SK-N-SH (cell line): ENCODE results near the gene GNAT1. TPM values are rescaled to one million over a fixed set of nuclear protein-coding genes. Genes with fewer than 3 reads are reported as not detected.

Experiments
- CTCF ChIA-PET: fragments of 300-600, 350-600 bp; formaldehyde crosslinking; extraction: SDS; loops from one replicate; lab custom pipeline; 2021; lab: Yijun Ruan, JAX
- POLR2A ChIA-PET: fragments of 350-600 bp; sonication (Branson Sonifier 250); formaldehyde crosslinking; extraction: SDS; loops from one replicate; lab custom pipeline; 2020; ENCODE audit warnings: antibody characterized with exemption, inconsistent platforms; lab: Yijun Ruan, JAX
- DNase-seq: peaks from one replicate; pipeline ENCODE4 v3.0.0; 2012
- H2AFZ ChIP-seq: fragments of 200-600 bp; sonication (generic); 2 replicates; pipeline ENCODE4 v1.8.1; 2016; ENCODE audit warnings: antibody characterized with exemption, mild to moderate bottlenecking, low read depth
- H3F3A ChIP-seq: fragments of 200-600 bp; sonication (generic); replicated peaks from 2 replicates; pipeline ENCODE3; 2016; ENCODE audit warnings: antibody characterized with exemption, mild to moderate bottlenecking; ENCODE audit not compliant: insufficient read depth
- H3K27ac ChIP-seq, 2 experiments: fragments of 200-500 bp in 1 of 2; fragments of 200-600 bp in 1 of 2; sonication (Bioruptor generic) in 1 of 2; sonication (generic), shearing (Covaris generic) in 1 of 2; 2 replicates each; pipeline versions ENCODE4 v1.5.1 to v1.6.1; 2014 to 2016; ENCODE audit warnings: low read depth in 2 of 2, inconsistent platforms in 1 of 2, low read length in 1 of 2, mild to moderate bottlenecking in 1 of 2, mixed read lengths in 1 of 2
- H3K27me3 ChIP-seq: fragments of 200-600 bp; sonication (generic), shearing (Covaris generic); 2 replicates; pipeline ENCODE4 v1.6.1; 2016; ENCODE audit warnings: mixed run types; ENCODE audit not compliant: insufficient read depth
- H3K36me3 ChIP-seq, 2 experiments: fragments of 200-500 bp in 1 of 2; fragments of 200-600 bp in 1 of 2; sonication (Bioruptor generic) in 1 of 2; sonication (generic) in 1 of 2; replicated peaks in 1 of 2; 2 replicates each; pipeline versions ENCODE3 to v1.5.1; 2014 to 2016; ENCODE audit warnings: low read length in 1 of 2, mild to moderate bottlenecking in 1 of 2; ENCODE audit not compliant: insufficient read depth in 2 of 2, control insufficient read depth in 1 of 2
- H3K4me1 ChIP-seq, 2 experiments: fragments of 200-500 bp in 1 of 2; fragments of 200-600 bp in 1 of 2; sonication (Bioruptor generic) in 1 of 2; sonication (generic), shearing (Covaris generic) in 1 of 2; 2 replicates each; pipeline versions ENCODE4 v1.5.1 to v1.6.1; 2014 to 2016; ENCODE audit warnings: low read depth in 1 of 2, low read length in 1 of 2, mixed run types in 1 of 2; ENCODE audit not compliant: insufficient read depth in 2 of 2, control insufficient read depth in 1 of 2
- H3K4me2 ChIP-seq: fragments of 200-600 bp; sonication (generic), shearing (Covaris generic); 2 replicates; pipeline ENCODE4 v1.6.1; 2017; ENCODE audit warnings: mixed run types
- H3K4me3 ChIP-seq, 2 experiments: fragments of 200-500 bp in 1 of 2; fragments of 200-600 bp in 1 of 2; sonication (Bioruptor generic) in 1 of 2; sonication (generic), shearing (Covaris generic) in 1 of 2; 2 replicates each; pipeline versions ENCODE4 v1.5.1 to v1.8.1; 2014 to 2016; ENCODE audit warnings: low read depth in 2 of 2, inconsistent platforms in 1 of 2, low read length in 1 of 2, mild to moderate bottlenecking in 1 of 2, mixed read lengths in 1 of 2, moderate library complexity in 1 of 2
- H3K79me2 ChIP-seq: fragments of 200-600 bp; sonication (generic); 2 replicates; pipeline ENCODE4 v1.8.1; 2017; ENCODE audit warnings: mild to moderate bottlenecking; ENCODE audit not compliant: insufficient read depth
- H3K9ac ChIP-seq: fragments of 200-600 bp; sonication (generic); 2 replicates; pipeline ENCODE4 v1.6.1; 2017; ENCODE audit warnings: mixed run types
- H3K9me2 ChIP-seq: fragments of 200-600 bp; sonication (generic); 2 replicates; pipeline ENCODE4 v1.6.1; 2017; ENCODE audit warnings: mixed run types
- H3K9me3 ChIP-seq: fragments of 200-600 bp; sonication (generic); 2 replicates; pipeline ENCODE4 v1.6.1; 2017; ENCODE audit warnings: mixed run types, mild to moderate bottlenecking, moderate library complexity
- H4K20me1 ChIP-seq: fragments of 200-600 bp; sonication (generic); 2 replicates; pipeline ENCODE4 v1.6.1; 2017; ENCODE audit warnings: mild to moderate bottlenecking, mixed run types; ENCODE audit not compliant: insufficient read depth
- CHD2 ChIP-seq: fragments of 150-350 bp; IDR thresholded peaks from 2 replicates; pipeline ENCODE4 v1.6.1; 2018; ENCODE audit warnings: low read length; ENCODE audit not compliant: partially characterized antibody
- ELF1 ChIP-seq: IDR thresholded peaks from 2 replicates; pipeline ENCODE4 v1.4.0; 2012
- EP300 ChIP-seq, 2 experiments: IDR thresholded peaks; 2 replicates each; pipeline versions ENCODE4 v1.4.0 to v1.6.1; 2012; ENCODE audit warnings: borderline replicate concordance in 1 of 2, low read depth in 1 of 2, low read length in 1 of 2
- EZH2phosphoT487 ChIP-seq: fragments of 200-600 bp; sonication (generic); IDR thresholded peaks from 2 replicates; pipeline ENCODE4 v1.6.1; 2017; ENCODE audit warnings: low read depth, mixed run types, mild to moderate bottlenecking, antibody characterized with exemption, moderate library complexity, borderline replicate concordance
- FOXJ3 ChIP-seq: sonication (generic); formaldehyde crosslinking; IDR thresholded peaks from 2 replicates; pipeline ENCODE4 v1.5.1; 2020; ENCODE audit warnings: mild to moderate bottlenecking, missing genetic modification reagents
- FOXM1 ChIP-seq: IDR thresholded peaks from 2 replicates; pipeline ENCODE4 v1.4.0; 2012; ENCODE audit warnings: low read depth, mild to moderate bottlenecking
- GABPA ChIP-seq: IDR thresholded peaks from 2 replicates; pipeline ENCODE4 v1.4.0; 2012; ENCODE audit warnings: low read depth, mild to moderate bottlenecking
- JUND ChIP-seq: IDR thresholded peaks from 2 replicates; pipeline ENCODE4 v1.4.0; 2012
- MEF2A ChIP-seq: IDR thresholded peaks from 2 replicates; pipeline ENCODE4 v1.4.0; 2012; ENCODE audit warnings: low read depth, borderline replicate concordance
- NFIC ChIP-seq: IDR thresholded peaks from 2 replicates; pipeline ENCODE4 v1.4.0; 2012; ENCODE audit warnings: borderline replicate concordance
- NRF1 ChIP-seq: IDR thresholded peaks from 2 replicates; pipeline ENCODE4 v1.6.1; 2012; ENCODE audit warnings: low read depth, mild to moderate bottlenecking, low read length
- POLR2AphosphoS5 ChIP-seq: IDR thresholded peaks from 2 replicates; pipeline ENCODE4 v1.6.1; 2012; ENCODE audit warnings: low read depth, low read length
- RAD21 ChIP-seq: IDR thresholded peaks from 2 replicates; pipeline ENCODE4 v1.6.1; 2012; ENCODE audit warnings: mild to moderate bottlenecking, low read length
- RCOR1 ChIP-seq: fragments of 150-350 bp; IDR thresholded peaks from 2 replicates; pipeline ENCODE4 v1.6.1; 2017; ENCODE audit warnings: antibody characterized with exemption, low read length
- RXRA ChIP-seq: IDR thresholded peaks from 2 replicates; pipeline ENCODE4 v1.4.0; 2012; ENCODE audit warnings: low read depth, mild to moderate bottlenecking, borderline replicate concordance
- TAF1 ChIP-seq: IDR thresholded peaks from 2 replicates; pipeline ENCODE4 v1.6.1; 2012; ENCODE audit warnings: low read depth, mild to moderate bottlenecking, low read length, moderate library complexity, borderline replicate concordance
- TEAD4 ChIP-seq: IDR thresholded peaks from 2 replicates; pipeline ENCODE4 v1.4.0; 2012; ENCODE audit warnings: mild to moderate bottlenecking, borderline replicate concordance; ENCODE audit not compliant: insufficient read depth
- WGBS: methylation state at CpG from one replicate; pipeline ENCODE4 v1.1.6; 2017; ENCODE audit warnings: low lambda C conversion rate; 5-methylcytosine and 5-hydroxymethylcytosine counted together
- polyA plus RNA-seq, 3 experiments: library from polyadenylated mRNA; depleted of rRNA; stranded (reverse); fragments of >200 nt; gene quantifications; 2 replicates each; pipeline ENCODE4 v1.2.3, GENCODE V29; 2012
- TF ChIP-seq, protein P1 (sequence below): fragments of 200-600 bp; sonication (generic); IDR thresholded peaks from 2 replicates; pipeline ENCODE4 v1.6.1; 2017; ENCODE audit warnings: antibody characterized with exemption, mild to moderate bottlenecking, moderate library complexity
- TF ChIP-seq, protein P2 (sequence below): IDR thresholded peaks from 2 replicates; pipeline ENCODE4; 2012
- TF ChIP-seq, protein P3 (sequence below): fragments of 150-350 bp; IDR thresholded peaks from 2 replicates; pipeline ENCODE4 v1.6.1; 2017; ENCODE audit warnings: antibody characterized with exemption, low read length, low read depth, borderline replicate concordance

GNAT1 gene
- polyA plus RNA-seq, 1 of the 3 experiments (the other 2 are of a cell fraction) = not detected

DNA sequence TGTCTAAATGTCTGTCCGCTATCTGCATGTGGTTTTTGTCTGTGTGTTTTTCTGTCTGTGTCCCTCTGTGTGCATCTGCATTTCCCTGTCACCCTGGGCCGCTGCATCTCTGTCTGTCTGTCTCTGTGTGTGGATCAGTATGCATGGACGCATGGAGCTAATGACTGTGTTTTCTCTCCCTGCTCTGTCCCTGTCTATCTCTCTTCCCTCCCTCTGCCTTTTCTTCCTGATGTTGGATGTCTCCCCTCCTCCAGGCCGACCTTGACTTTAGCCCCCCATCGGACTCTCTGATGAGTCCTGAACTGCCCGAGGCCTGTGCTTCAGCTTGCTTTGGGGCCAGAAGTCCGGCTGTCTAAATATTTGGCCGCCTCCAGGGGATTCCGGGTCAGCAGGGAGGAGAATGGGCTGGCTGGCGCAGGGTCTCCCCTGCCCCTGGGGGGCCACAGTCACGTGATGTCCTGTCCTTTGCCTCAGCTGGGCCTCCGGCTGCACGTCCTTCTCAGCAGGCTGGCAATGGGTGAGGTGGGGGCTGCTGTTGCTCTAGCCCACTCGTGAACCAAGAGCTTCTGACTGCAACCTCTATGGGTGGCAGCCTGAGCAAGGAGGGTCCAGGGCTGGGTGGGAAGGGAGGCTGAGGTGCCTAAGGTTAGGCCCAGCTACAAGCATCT is 17.4 kb downstream of the GNAT1 start:
- Histone ChIP-seq H3K4me2 (no peak overlapping the region), H4K20me1 (no peaks in the 10 kb centered on the region), H3K36me3 (no peaks in the 10 kb centered on the region), H2AFZ (no peak overlapping the region), H3K4me3 (no peak overlapping the region), H3F3A (no peaks in the 10 kb centered on the region), H3K4me1 (peaks cover 0 to 15% of the 10 kb centered on the region in 2 experiments; a peak in 1 of 4 replicates), H3K9ac (no peak overlapping the region), H3K27me3 (peaks cover 23% of the 10 kb centered on the region), H3K9me3 (no peaks in the 10 kb centered on the region), H3K27ac (no peak overlapping the region), H3K79me2 (no peaks in the 10 kb centered on the region), H3K9me2 (no peaks in the 10 kb centered on the region)
- TF ChIP-seq EZH2phosphoT487 (no peak), GABPA (no peak), CHD2 (no peak), NFIC (no peak), RCOR1 (no peak), FOXM1 (no peak), MEF2A (no peak), FOXJ3 (no peak), POLR2AphosphoS5 (no peak), EP300 (IDR thresholded peaks at IDR 0.05; ENCODE audit: borderline replicate concordance in 1 of 2, low read depth in 1 of 2, low read length in 1 of 2) (no peak), RXRA (no peak), NRF1 (no peak), TAF1 (no peak), TEAD4 (no peak), ELF1 (no peak), RAD21 (no peak), JUND (no peak)
- TF ChIP-seq, protein P1, sequence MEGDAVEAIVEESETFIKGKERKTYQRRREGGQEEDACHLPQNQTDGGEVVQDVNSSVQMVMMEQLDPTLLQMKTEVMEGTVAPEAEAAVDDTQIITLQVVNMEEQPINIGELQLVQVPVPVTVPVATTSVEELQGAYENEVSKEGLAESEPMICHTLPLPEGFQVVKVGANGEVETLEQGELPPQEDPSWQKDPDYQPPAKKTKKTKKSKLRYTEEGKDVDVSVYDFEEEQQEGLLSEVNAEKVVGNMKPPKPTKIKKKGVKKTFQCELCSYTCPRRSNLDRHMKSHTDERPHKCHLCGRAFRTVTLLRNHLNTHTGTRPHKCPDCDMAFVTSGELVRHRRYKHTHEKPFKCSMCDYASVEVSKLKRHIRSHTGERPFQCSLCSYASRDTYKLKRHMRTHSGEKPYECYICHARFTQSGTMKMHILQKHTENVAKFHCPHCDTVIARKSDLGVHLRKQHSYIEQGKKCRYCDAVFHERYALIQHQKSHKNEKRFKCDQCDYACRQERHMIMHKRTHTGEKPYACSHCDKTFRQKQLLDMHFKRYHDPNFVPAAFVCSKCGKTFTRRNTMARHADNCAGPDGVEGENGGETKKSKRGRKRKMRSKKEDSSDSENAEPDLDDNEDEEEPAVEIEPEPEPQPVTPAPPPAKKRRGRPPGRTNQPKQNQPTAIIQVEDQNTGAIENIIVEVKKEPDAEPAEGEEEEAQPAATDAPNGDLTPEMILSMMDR = no peak
- TF ChIP-seq, protein P2, sequence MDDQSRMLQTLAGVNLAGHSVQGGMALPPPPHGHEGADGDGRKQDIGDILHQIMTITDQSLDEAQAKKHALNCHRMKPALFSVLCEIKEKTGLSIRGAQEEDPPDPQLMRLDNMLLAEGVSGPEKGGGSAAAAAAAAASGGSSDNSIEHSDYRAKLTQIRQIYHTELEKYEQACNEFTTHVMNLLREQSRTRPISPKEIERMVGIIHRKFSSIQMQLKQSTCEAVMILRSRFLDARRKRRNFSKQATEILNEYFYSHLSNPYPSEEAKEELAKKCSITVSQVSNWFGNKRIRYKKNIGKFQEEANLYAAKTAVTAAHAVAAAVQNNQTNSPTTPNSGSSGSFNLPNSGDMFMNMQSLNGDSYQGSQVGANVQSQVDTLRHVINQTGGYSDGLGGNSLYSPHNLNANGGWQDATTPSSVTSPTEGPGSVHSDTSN = no peak
- TF ChIP-seq, protein P3, sequence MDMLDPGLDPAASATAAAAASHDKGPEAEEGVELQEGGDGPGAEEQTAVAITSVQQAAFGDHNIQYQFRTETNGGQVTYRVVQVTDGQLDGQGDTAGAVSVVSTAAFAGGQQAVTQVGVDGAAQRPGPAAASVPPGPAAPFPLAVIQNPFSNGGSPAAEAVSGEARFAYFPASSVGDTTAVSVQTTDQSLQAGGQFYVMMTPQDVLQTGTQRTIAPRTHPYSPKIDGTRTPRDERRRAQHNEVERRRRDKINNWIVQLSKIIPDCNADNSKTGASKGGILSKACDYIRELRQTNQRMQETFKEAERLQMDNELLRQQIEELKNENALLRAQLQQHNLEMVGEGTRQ = no peak
- 70% methylated on average over 10 of the region's 14 CpGs for WGBS
- ChIA-PET CTCF (interaction anchor here (1.0 to 61.6 kb wide), 7 partner anchors 9 to 66 kb away, joined by 3 to 1375 read pairs (median 10); partner anchors contain the start of gene GNAT1), POLR2A (no interaction called here)
- no peak for DNase-seq
